H9 (cell line): ENCODE results near the gene TMEM44. TPM values are rescaled to one million over a fixed set of nuclear protein-coding genes. Genes with fewer than 3 reads are reported as not detected.

Experiments used
- DNase-seq: peaks from one replicate; pipeline ENCODE4 v3.0.0-alpha.2; 2017
- H2AFZ ChIP-seq: one replicate; pipeline ENCODE4 v1.6.1; 2013; ENCODE audit warnings: mild to moderate bottlenecking, low read length, control low read depth, moderate library complexity
- H2AK5ac ChIP-seq: 2 replicates; pipeline ENCODE4 v1.6.1; 2013; ENCODE audit warnings: low read length, control low read depth, mixed read lengths; ENCODE audit not compliant: insufficient read length
- H2BK120ac ChIP-seq: one replicate; pipeline ENCODE4 v1.6.1; 2013; ENCODE audit warnings: low read depth, mild to moderate bottlenecking, low read length, control low read depth, inconsistent platforms; ENCODE audit not compliant: poor library complexity, severe bottlenecking
- H2BK12ac ChIP-seq: 2 replicates; pipeline ENCODE4 v1.6.1; 2013; ENCODE audit warnings: low read length, control low read depth, mixed read lengths, low read depth; ENCODE audit not compliant: insufficient read length
- H2BK15ac ChIP-seq: 2 replicates; pipeline ENCODE4 v1.6.1; 2013; ENCODE audit warnings: low read depth, low read length, control low read depth
- H2BK20ac ChIP-seq: one replicate; pipeline ENCODE4 v1.6.1; 2013; ENCODE audit warnings: low read depth, mild to moderate bottlenecking, low read length, control low read depth, inconsistent platforms; ENCODE audit not compliant: poor library complexity, severe bottlenecking
- H2BK5ac ChIP-seq: 2 replicates; pipeline ENCODE4 v1.6.1; 2013; ENCODE audit warnings: low read length, control low read depth, mixed read lengths; ENCODE audit not compliant: insufficient read length
- H3K14ac ChIP-seq: 2 replicates; pipeline ENCODE4 v1.6.1; 2013; ENCODE audit warnings: low read length, control low read depth; ENCODE audit not compliant: insufficient read depth
- H3K18ac ChIP-seq: 2 replicates; pipeline ENCODE4 v1.6.1; 2013; ENCODE audit warnings: low read depth, mild to moderate bottlenecking, mixed read lengths, low read length, control low read depth; ENCODE audit not compliant: insufficient read length
- H3K23ac ChIP-seq: 2 replicates; pipeline ENCODE4 v1.6.1; 2013; ENCODE audit warnings: low read length, control low read depth, mixed read lengths, low read depth; ENCODE audit not compliant: insufficient read length
- H3K23me2 ChIP-seq: 2 replicates; pipeline ENCODE4 v1.6.1; 2013; ENCODE audit warnings: low read depth, mild to moderate bottlenecking, mixed read lengths, low read length, control low read depth; ENCODE audit not compliant: insufficient read length, poor library complexity, severe bottlenecking
- H3K27ac ChIP-seq: 2 replicates; pipeline ENCODE4 v1.5.1; 2013; ENCODE audit warnings: low read length, control low read depth, mixed read lengths, low read depth; ENCODE audit not compliant: insufficient read length
- H3K27me3 ChIP-seq: 2 replicates; pipeline ENCODE4 v1.6.1; 2013; ENCODE audit warnings: low read length, control low read depth, inconsistent platforms; ENCODE audit not compliant: insufficient read depth
- H3K4ac ChIP-seq: 2 replicates; pipeline ENCODE4 v1.6.1; 2013; ENCODE audit warnings: low read depth, mild to moderate bottlenecking, control low read depth, inconsistent platforms, low read length, moderate library complexity
- H3K4me1 ChIP-seq: 2 replicates; pipeline ENCODE4 v1.6.1; 2013; ENCODE audit warnings: low read length, control low read depth, inconsistent platforms; ENCODE audit not compliant: insufficient read depth
- H3K4me2 ChIP-seq: 2 replicates; pipeline ENCODE4 v1.6.1; 2013; ENCODE audit warnings: low read length, control low read depth, mixed read lengths; ENCODE audit not compliant: insufficient read length, insufficient read depth
- H3K56ac ChIP-seq: 2 replicates; pipeline ENCODE4 v1.6.1; 2013; ENCODE audit warnings: low read depth, mild to moderate bottlenecking, mixed read lengths, low read length, control low read depth; ENCODE audit not compliant: insufficient read length
- H3K79me1 ChIP-seq: 2 replicates; pipeline ENCODE4 v1.6.1; 2013; ENCODE audit warnings: low read depth, mild to moderate bottlenecking, moderate library complexity, low read length, control low read depth, inconsistent platforms; ENCODE audit not compliant: insufficient read depth, poor library complexity, severe bottlenecking
- H3K79me2 ChIP-seq: 2 replicates; pipeline ENCODE4 v1.6.1; 2013; ENCODE audit warnings: low read length, control low read depth, inconsistent platforms; ENCODE audit not compliant: insufficient read depth
- H3K9ac ChIP-seq: 2 replicates; pipeline ENCODE4 v1.6.1; 2013; ENCODE audit warnings: low read length, control low read depth, mixed read lengths; ENCODE audit not compliant: insufficient read length; ENCODE audit errors: extremely low read depth
- H3K9me3 ChIP-seq: one replicate; pipeline ENCODE4 v1.6.1; 2013; ENCODE audit warnings: low read depth, low read length, inconsistent platforms; ENCODE audit not compliant: control insufficient read depth
- H3T11ph ChIP-seq: one replicate; pipeline ENCODE4 v1.6.1; 2013; ENCODE audit warnings: mild to moderate bottlenecking, low read length, control low read depth, inconsistent platforms
- H4K20me1 ChIP-seq: one replicate; pipeline ENCODE4 v1.6.1; 2013; ENCODE audit not compliant: control insufficient read depth, insufficient read length, insufficient read depth
- H4K5ac ChIP-seq: 2 replicates; pipeline ENCODE4 v1.6.1; 2013; ENCODE audit warnings: low read depth, mild to moderate bottlenecking, mixed read lengths, low read length, control low read depth; ENCODE audit not compliant: insufficient read length
- H4K8ac ChIP-seq: replicated peaks from 2 replicates; pipeline ENCODE4 v1.6.1; 2013; ENCODE audit warnings: low read length, control low read depth, mixed read lengths, low read depth; ENCODE audit not compliant: insufficient read length
- H4K91ac ChIP-seq: 2 replicates; pipeline ENCODE4 v1.6.1; 2013; ENCODE audit warnings: low read depth, mild to moderate bottlenecking, moderate library complexity, mixed read lengths, low read length, control low read depth; ENCODE audit not compliant: insufficient read length
- H3K27ac Mint-ChIP-seq, 3 experiments: 2 replicates in 2 of 3; 3 replicates in 1 of 3; pipeline ENCODE4 v1.8.0; 2020 to 2021; ENCODE audit warnings: mixed read lengths in 3 of 3, mild to moderate bottlenecking in 1 of 3, moderate library complexity in 1 of 3
- H3K27me3 Mint-ChIP-seq: 2 replicates; pipeline ENCODE4 v1.8.0; 2021; ENCODE audit warnings: low read depth, mild to moderate bottlenecking, moderate library complexity, mixed read lengths
- H3K36me3 Mint-ChIP-seq, 3 experiments: 2 replicates in 2 of 3; 3 replicates in 1 of 3; pipeline ENCODE4 v1.8.0; 2020 to 2021; ENCODE audit warnings: low read depth in 3 of 3, mixed read lengths in 3 of 3; ENCODE audit not compliant: insufficient read depth in 1 of 3
- H3K4me1 Mint-ChIP-seq, 2 experiments: 2 replicates each; pipeline ENCODE4 v1.8.0; 2020; ENCODE audit warnings: mixed read lengths in 2 of 2
- H3K4me3 Mint-ChIP-seq, 2 experiments: 2 replicates in 1 of 2; 3 replicates in 1 of 2; pipeline ENCODE4 v1.8.0; 2020 to 2021; ENCODE audit warnings: mild to moderate bottlenecking in 2 of 2, mixed read lengths in 2 of 2, moderate library complexity in 1 of 2
- H3K9me3 Mint-ChIP-seq, 2 experiments: 2 replicates in 1 of 2; 3 replicates in 1 of 2; pipeline ENCODE4 v1.8.0; 2020; ENCODE audit warnings: mild to moderate bottlenecking in 2 of 2, mixed read lengths in 2 of 2, moderate library complexity in 1 of 2
- WGBS: extraction: QIAGEN DNeasy Blood & Tissue Kit; methylation state at CpG from one replicate; pipeline ENCODE4 v1.1.7; 2013; ENCODE audit warnings: missing lambda C conversion rate, low lambda C conversion rate, mixed read lengths; ENCODE audit not compliant: insufficient read length; ENCODE audit errors: extremely low coverage; 5-methylcytosine and 5-hydroxymethylcytosine counted together
- total RNA-seq: library from RNA; stranded (reverse); gene quantifications from 2 replicates; pipeline ENCODE4 v1.2.1, GENCODE V29; 2021
- TF ChIP-seq, protein P1 (sequence below): fragments of 200-600 bp; sonication (generic); conservative IDR thresholded peaks from 3 replicates; pipeline ENCODE4 v1.8.0; 2021; ENCODE audit warnings: antibody characterized with exemption, mild to moderate bottlenecking

The TMEM44 gene
- total RNA-seq, 1 experiment from 2014 or later, result 19.8 TPM

DNA sequence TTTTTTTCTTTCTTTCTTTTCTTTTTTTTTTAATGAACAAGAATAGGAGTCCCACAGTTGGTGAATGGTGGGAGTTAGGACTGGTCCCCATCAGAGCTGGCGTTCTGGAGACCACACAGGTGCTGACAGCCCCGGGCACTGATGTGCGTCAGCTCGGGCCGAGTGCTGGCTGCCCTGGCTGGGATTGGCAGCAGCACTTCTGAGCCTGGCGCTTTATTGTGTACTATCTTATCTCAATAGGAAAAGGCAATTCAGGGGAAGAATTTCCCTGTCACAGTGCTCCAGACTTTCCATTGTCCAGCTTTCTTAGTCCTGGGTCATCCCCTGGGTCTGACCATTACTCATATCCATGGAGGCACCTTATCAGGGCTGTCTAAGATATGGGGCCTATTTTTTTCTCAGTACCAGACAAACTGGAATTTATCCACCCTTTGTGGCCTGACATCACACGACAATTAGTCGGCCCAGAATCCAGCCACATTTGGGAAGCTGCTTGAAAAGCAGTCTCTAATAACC lies 54.1 kb downstream of the TMEM44 start:
- Histone ChIP-seq H3K23ac (no peak overlapping the region), H3K9ac (no peak overlapping the region), H2BK20ac (no peak overlapping the region), H2BK15ac (no peak overlapping the region), H2AK5ac (no peak overlapping the region), H3K18ac (no peak overlapping the region), H2AFZ (no peak overlapping the region), H3K4me1 (no peaks in the 10 kb centered on the region), H4K91ac (no peak overlapping the region), H4K8ac (no peak overlapping the region), H3K79me1 (no peaks in the 10 kb centered on the region), H2BK120ac (no peak overlapping the region), H3K23me2 (peaks cover 3% of the 10 kb centered on the region), H3K9me3 (no peaks in the 10 kb centered on the region), H4K20me1 (no peaks in the 10 kb centered on the region), H3T11ph (no peak overlapping the region), H3K4ac (no peak overlapping the region), H3K56ac (no peak overlapping the region), H3K27ac (no peak overlapping the region), H2BK5ac (no peak overlapping the region), H4K5ac (no peak overlapping the region), H2BK12ac (no peak overlapping the region), H3K79me2 (no peaks in the 10 kb centered on the region), H3K4me2 (no peak overlapping the region), H3K27me3 (no peaks in the 10 kb centered on the region), H3K14ac (no peak overlapping the region)
- Mint-ChIP-seq H3K9me3 (no peaks in the 10 kb centered on the region), H3K4me3 (no peak overlapping the region), H3K27me3 (no peaks in the 10 kb centered on the region; the same call in none of the 2 replicates), H3K4me1 (peaks cover 7 to 13% of the 10 kb centered on the region in 2 experiments), H3K27ac (no peak overlapping the region; a peak in 1 of 7 replicates), H3K36me3 (no peaks in the 10 kb centered on the region; a peak in 1 of 7 replicates)
- TF ChIP-seq, protein P1, sequence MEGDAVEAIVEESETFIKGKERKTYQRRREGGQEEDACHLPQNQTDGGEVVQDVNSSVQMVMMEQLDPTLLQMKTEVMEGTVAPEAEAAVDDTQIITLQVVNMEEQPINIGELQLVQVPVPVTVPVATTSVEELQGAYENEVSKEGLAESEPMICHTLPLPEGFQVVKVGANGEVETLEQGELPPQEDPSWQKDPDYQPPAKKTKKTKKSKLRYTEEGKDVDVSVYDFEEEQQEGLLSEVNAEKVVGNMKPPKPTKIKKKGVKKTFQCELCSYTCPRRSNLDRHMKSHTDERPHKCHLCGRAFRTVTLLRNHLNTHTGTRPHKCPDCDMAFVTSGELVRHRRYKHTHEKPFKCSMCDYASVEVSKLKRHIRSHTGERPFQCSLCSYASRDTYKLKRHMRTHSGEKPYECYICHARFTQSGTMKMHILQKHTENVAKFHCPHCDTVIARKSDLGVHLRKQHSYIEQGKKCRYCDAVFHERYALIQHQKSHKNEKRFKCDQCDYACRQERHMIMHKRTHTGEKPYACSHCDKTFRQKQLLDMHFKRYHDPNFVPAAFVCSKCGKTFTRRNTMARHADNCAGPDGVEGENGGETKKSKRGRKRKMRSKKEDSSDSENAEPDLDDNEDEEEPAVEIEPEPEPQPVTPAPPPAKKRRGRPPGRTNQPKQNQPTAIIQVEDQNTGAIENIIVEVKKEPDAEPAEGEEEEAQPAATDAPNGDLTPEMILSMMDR, result no peak
- no peak for DNase-seq
- WGBS, result no CpG with 5 or more reads among the region's 8 CpGs
